ENCODE measurements around the gene DENND6A.
A peak's percentile ranks its signal among the peaks of the same experiment; 100 is the strongest.

Gene DENND6A

GRCh38 chr3:57583544-57583943 is 109.3 kb downstream of the DENND6A start:
- Histone ChIP-seq H3K27ac (ENCODE audit: extremely low read depth, low read depth, low read length) (no peak overlapping the region), H3K4me3 (ENCODE audit: low read depth, low read length) (no peak overlapping the region), H3K4me1 (ENCODE audit: control insufficient read depth, insufficient read depth, low read length) (0 out of 2 replicates have a peak, but pooled peaks cover 3% of the 10 kb centered on the region), H3K9me3 (ENCODE audit: control insufficient read depth, insufficient read depth, low read depth, low read length) (no peaks in the 10 kb centered on the region), H3K36me3 (ENCODE audit: control insufficient read depth in 2 of 2, insufficient read depth in 1 of 2, low read length in 2 of 2) (peaks cover 4 to 40% of the 10 kb centered on the region in 2 experiments; a peak in 2 of 3 replicates)
- POLR2A ChIA-PET, result no interaction called here
- no peak for TF ChIP-seq ZNF324 (tag by site-specific recombination; IDR thresholded peaks at IDR 0.05)
- TF ChIP-seq ZNF366 (tag by site-specific recombination; conservative IDR thresholded peaks at IDR 0.05), result no peak
- CTCF ChIA-PET, result no interaction called here

- peaks cover 4 to 48% of the 10 kb centered on the region in 2 experiments; a peak in 2 of 3 replicates for H3K36me3 ChIP-seq (ENCODE audit: control insufficient read depth in 2 of 2, insufficient read depth in 1 of 2, low read length in 2 of 2)
- ChIA-PET POLR2A (no interaction called here), CTCF (interaction anchor here (1.4 kb wide), 1 partner anchor 10 kb away, joined by 3 read pairs; no protein-coding TSS in a partner anchor)
- no peaks in the 10 kb centered on the region for H3K9me3 ChIP-seq (ENCODE audit: control insufficient read depth, insufficient read depth, low read depth, low read length)
- 0 out of 2 replicates have a peak, but pooled peaks cover 3% of the 10 kb centered on the region for H3K4me1 ChIP-seq (ENCODE audit: control insufficient read depth, insufficient read depth, low read length)
- H3K27ac ChIP-seq (ENCODE audit: extremely low read depth, low read depth, low read length), result no peak overlapping the region
- TF ChIP-seq ZNF16 (tag by site-specific recombination; IDR thresholded peaks at IDR 0.05; ENCODE audit: low read depth), result no peak
- TF ChIP-seq ZNF654 (tag by site-specific recombination; IDR thresholded peaks at IDR 0.05; ENCODE audit: low read depth), result peak; percentile 43
- 0 out of 2 replicates have a peak, but pooled peaks have one; percentile 51 for TF ChIP-seq CTCF (tag by site-specific recombination; IDR thresholded peaks at IDR 0.05)
- no peak for TF ChIP-seq ZNF341 (tag by site-specific recombination; IDR thresholded peaks at IDR 0.05; ENCODE audit: low read depth)
- TF ChIP-seq ZNF274 (IDR thresholded peaks at IDR 0.05; ENCODE audit: low read length), result no peak
- TF ChIP-seq ZNF274 (tag by site-specific recombination; IDR thresholded peaks at IDR 0.05; ENCODE audit: borderline replicate concordance), result no peak
- TF ChIP-seq ZNF501 (tag by site-specific recombination; IDR thresholded peaks at IDR 0.05), result no peak
- TF ChIP-seq ZNF596 (tag by site-specific recombination; IDR thresholded peaks at IDR 0.05), result 0 out of 2 replicates have a peak, but pooled peaks have one; percentile 32
- TF ChIP-seq PRDM1 (tag by site-specific recombination; IDR thresholded peaks at IDR 0.05), result peak; percentile 38; the same call in 1 of the 2 replicates
- TF ChIP-seq GLIS1 (tag by site-specific recombination; IDR thresholded peaks at IDR 0.05), result peak; percentile 60
- no peak for TF ChIP-seq ZNF404 (tag by site-specific recombination; IDR thresholded peaks at IDR 0.05)
- TF ChIP-seq ZNF398 (tag by site-specific recombination; IDR thresholded peaks at IDR 0.05), result no peak
- no peak overlapping the region for H3K4me3 ChIP-seq (ENCODE audit: low read depth, low read length)
Measured at GRCh38 chr3:57582474-57583168, 110.3 kb downstream of the DENND6A start.

GRCh38 chr3:57577801-57578200 is 115.1 kb downstream of the DENND6A start:
- Histone ChIP-seq H3K27ac (ENCODE audit: extremely low read depth, low read depth, low read length) (no peak overlapping the region), H3K4me1 (ENCODE audit: control insufficient read depth, insufficient read depth, low read length) (0 out of 2 replicates have a peak, but pooled peaks cover 3% of the 10 kb centered on the region), H3K36me3 (ENCODE audit: control insufficient read depth in 2 of 2, insufficient read depth in 1 of 2, low read length in 2 of 2) (peaks cover 22 to 84% of the 10 kb centered on the region in 2 experiments), H3K4me3 (ENCODE audit: low read depth, low read length) (no peak overlapping the region), H3K9me3 (ENCODE audit: control insufficient read depth, insufficient read depth, low read depth, low read length) (no peaks in the 10 kb centered on the region)
- POLR2A ChIA-PET, result no interaction called here
- CTCF ChIA-PET, result interaction anchor here (0.7 kb wide), 1 partner anchor 180 kb away, joined by 3 read pairs; no protein-coding TSS in a partner anchor
- no peak for TF ChIP-seq ZNF404 (tag by site-specific recombination; IDR thresholded peaks at IDR 0.05)
- no peak for TF ChIP-seq ZNF624 (tag by site-specific recombination; IDR thresholded peaks at IDR 0.05)
- no peak for TF ChIP-seq ZNF19 (tag by site-specific recombination; IDR thresholded peaks at IDR 0.05; ENCODE audit: low read depth)
- TF ChIP-seq ZNF837 (tag by site-specific recombination; IDR thresholded peaks at IDR 0.05), result no peak
- TF ChIP-seq ATF2 (tag by site-specific recombination; IDR thresholded peaks at IDR 0.05; ENCODE audit: low read depth), result no peak
- no peak for TF ChIP-seq ZNF658 (tag by site-specific recombination; IDR thresholded peaks at IDR 0.05)
- TF ChIP-seq ZNF513 (tag by site-specific recombination; IDR thresholded peaks at IDR 0.05), result no peak
- no peak for TF ChIP-seq SETDB1 (IDR thresholded peaks at IDR 0.05; ENCODE audit: insufficient read length, low read length)
- TF ChIP-seq ZNF23 (tag by site-specific recombination; IDR thresholded peaks at IDR 0.05; ENCODE audit: borderline replicate concordance), result no peak
- no peak for TF ChIP-seq ZNF626 (tag by site-specific recombination; IDR thresholded peaks at IDR 0.05)
- TF ChIP-seq ZNF366 (tag by site-specific recombination; conservative IDR thresholded peaks at IDR 0.05), result no peak
